NB4 (cell line): Measurements from ENCODE around the gene DSCAML1.

ENCODE experiments used
- MYC ChIP-seq: IDR thresholded peaks from 2 replicates; pipeline ENCODE4 v1.6.1; 2011; ENCODE audit warnings: low read depth, low read length
- POLR2A ChIP-seq: IDR thresholded peaks from 2 replicates; pipeline ENCODE4 v1.6.1; 2011; ENCODE audit warnings: mild to moderate bottlenecking; ENCODE audit not compliant: insufficient read length; ENCODE audit errors: extremely low read depth
- TF ChIP-seq, protein P1 (sequence below): IDR thresholded peaks from one replicate; pipeline ENCODE4 v1.5.1; 2012; ENCODE audit warnings: low read depth, low read length
- TF ChIP-seq, protein P2 (sequence below): IDR thresholded peaks from 2 replicates; pipeline ENCODE4 v1.6.1; 2011; ENCODE audit warnings: low read depth, low read length

- TF ChIP-seq POLR2A (no peak), MYC (no peak)
- TF ChIP-seq, protein P1, sequence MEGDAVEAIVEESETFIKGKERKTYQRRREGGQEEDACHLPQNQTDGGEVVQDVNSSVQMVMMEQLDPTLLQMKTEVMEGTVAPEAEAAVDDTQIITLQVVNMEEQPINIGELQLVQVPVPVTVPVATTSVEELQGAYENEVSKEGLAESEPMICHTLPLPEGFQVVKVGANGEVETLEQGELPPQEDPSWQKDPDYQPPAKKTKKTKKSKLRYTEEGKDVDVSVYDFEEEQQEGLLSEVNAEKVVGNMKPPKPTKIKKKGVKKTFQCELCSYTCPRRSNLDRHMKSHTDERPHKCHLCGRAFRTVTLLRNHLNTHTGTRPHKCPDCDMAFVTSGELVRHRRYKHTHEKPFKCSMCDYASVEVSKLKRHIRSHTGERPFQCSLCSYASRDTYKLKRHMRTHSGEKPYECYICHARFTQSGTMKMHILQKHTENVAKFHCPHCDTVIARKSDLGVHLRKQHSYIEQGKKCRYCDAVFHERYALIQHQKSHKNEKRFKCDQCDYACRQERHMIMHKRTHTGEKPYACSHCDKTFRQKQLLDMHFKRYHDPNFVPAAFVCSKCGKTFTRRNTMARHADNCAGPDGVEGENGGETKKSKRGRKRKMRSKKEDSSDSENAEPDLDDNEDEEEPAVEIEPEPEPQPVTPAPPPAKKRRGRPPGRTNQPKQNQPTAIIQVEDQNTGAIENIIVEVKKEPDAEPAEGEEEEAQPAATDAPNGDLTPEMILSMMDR = no peak
- TF ChIP-seq, protein P2, sequence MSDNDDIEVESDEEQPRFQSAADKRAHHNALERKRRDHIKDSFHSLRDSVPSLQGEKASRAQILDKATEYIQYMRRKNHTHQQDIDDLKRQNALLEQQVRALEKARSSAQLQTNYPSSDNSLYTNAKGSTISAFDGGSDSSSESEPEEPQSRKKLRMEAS = no peak
These were observed 411.5 kb downstream of the DSCAML1 start for GRCh38 chr11:117385471-117385870.
